Measurements from ENCODE around the gene ORC1.

The ORC1 gene

GRCh38 chr1:52341655-52342260 is 62.5 kb downstream of the ORC1 start:
- DNase-seq: no peak

- DNase-seq: no peak
Observed at GRCh38 chr1:52337439-52337838, 66.8 kb downstream of the ORC1 start.

DNA sequence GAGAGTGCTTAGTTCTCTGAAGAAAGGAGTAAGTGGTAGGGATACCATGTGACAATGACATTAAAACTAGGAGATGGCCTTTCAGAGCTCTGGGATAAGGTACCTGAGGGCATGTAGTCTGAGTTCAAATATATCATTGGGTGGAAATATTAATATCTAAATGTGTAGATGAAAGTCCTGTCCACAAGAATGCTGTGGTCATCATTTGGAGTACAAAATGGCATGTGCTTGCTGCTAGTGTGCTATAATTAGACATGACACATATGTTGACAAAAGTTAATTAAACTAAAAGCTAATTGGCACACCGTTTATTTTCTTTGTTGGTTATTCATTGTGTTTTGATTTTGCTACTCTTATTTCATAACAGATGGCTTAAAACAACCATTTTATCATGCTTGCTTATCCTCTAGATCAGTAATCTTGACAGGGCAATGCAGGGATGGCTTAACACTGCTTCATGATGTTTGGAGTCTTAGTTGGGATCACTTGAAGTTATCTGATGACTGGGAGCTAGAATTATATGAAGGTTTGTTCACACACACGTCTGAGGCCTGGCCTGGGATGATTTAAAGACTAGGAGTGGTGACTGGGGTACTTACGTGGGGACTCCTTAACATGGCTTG is 69.2 kb downstream of the ORC1 start:
- no peak for DNase-seq

DNA sequence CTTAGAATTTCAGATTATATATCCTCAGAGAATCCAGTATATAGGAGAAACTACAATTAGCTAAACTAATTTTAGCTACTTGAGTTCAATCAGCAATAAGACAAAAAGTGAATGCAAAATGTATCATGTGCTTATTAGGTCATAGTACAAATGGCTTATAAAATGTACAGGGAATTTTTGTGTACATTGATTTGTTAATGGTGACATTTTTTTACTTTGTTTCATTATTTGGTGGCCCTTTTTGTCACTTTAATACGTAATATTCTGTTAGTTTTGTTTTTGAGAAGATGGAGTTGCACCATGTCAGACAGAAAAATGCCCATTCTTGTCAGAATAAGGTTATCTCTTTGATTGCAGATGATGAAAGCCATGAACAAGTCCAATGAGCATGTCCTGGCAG is 71.8 kb downstream of the ORC1 start:
- DNase-seq: no peak

DNA sequence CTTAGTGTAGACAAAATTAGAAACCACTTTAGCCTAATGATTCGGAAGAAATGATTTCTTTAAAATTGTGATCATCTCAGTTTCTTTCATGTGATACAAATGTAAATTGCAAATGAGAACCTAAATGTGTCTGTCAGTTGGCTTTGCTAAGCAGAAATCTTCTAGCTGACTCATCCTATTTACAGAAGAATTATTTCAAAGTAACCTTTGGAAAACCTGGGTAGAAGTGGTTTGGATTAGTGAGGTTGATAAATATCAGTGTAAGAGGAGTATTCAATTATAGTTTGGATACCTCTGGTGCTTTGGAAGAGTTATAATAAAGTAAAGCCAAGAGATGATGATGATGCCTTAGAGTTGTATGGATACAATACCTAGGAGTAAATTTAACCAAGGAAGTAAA is 75.6 kb downstream of the ORC1 start:
- DNase-seq: no peak

GRCh38 chr1:52325786-52326185 is 78.4 kb downstream of the ORC1 start:
- no peak for DNase-seq

- DNase-seq: no peak
Observed at GRCh38 chr1:52323731-52324130, 80.5 kb downstream of the ORC1 start.
